ENCODE results near the gene NR3C2. TPM values are rescaled to one million over a fixed set of nuclear protein-coding genes. Genes with fewer than 3 reads are reported as not detected.
"Not testable (repeated sequence)": the region's sequence is repeated elsewhere in the genome, so short reads cannot be mapped to it uniquely, and the experiment has no call there.

NR3C2 gene
- total RNA-seq, 2 donors from 2014 or later, result 18.4 to 23.8 TPM

DNA sequence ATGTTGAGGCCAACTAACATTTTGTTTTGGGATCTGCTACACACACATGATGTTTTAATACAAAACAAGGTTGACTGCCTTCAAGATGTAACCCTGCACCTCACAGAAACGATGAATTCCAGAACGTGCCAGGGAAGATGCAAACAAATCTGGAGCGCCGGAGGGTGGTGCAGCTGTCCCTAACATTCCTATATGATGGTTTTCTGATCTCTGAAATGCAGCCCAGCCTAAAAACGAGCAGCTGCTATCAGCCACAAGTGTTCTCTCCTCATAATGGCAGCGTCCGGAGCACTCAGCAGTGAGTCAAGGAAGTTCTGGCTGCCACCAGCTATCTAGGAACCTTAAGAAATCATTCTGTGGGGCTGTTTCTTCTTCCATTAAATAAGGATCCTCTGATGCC is 333.4 kb downstream of the NR3C2 start:
- intact Hi-C loops (cut with DNase I), result no loop called here
- ATAC-seq (no peak), DNase-seq (no peak)

DNA sequence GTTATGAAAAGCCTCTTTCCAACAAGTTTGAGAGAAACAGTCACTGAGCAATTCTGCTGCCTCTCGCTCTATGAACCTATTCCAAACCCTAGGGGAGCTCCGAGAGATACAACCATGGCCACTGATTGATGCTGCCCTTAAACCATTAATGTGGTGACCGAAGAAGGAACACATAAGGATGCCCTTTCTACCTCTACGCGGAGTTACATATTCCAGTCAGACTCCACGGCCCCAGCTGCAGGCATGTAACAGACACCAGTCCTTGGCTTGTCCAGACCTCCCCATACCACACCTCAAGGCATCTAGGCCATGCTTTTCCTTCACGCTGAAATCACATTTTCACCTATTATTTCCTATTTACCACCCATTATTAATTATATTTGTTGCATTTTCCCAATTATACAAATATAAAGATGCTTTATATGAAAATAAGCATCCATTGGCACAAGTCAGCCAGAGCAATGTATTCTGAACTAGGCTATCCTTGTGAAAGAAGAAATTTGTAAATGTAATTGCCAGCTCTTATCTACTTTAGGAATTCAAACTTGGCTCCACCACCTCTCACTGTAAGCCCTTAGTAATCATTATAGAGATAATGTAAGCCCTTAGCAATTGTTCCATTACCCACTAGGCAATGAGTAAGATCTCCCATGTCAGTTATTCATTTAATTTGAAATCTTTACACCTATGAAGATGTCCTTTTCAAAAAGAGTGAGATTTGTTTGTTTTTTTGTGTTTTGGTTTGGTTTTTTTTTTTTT is 338.4 kb downstream of the NR3C2 start:
- DNase-seq (no peak), ATAC-seq (peak; percentile 77 to 94)
- intact Hi-C loops (cut with DNase I), result no loop called here

DNA sequence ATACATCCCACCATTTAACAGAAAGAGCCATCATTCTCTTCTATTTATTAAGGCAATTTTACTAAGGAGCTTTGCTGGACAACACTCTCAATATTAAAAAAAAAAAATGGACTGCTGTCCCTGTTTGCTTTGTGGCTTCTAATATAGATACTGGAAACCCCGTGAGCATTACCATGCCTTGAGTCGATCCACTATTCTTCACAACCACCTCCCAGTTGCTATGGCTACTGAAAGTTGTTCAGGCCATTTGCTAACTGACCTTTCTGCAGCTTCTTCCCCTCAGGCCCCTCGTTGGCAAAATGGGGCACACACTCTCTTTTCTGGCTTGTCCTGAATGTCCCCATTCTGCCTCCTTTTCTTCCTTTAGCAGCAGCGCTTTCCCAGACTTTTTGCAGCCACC is 340.4 kb downstream of the NR3C2 start:
- no peak for DNase-seq
- intact Hi-C loops (cut with DNase I), result no loop called here
- no peak for ATAC-seq

DNA sequence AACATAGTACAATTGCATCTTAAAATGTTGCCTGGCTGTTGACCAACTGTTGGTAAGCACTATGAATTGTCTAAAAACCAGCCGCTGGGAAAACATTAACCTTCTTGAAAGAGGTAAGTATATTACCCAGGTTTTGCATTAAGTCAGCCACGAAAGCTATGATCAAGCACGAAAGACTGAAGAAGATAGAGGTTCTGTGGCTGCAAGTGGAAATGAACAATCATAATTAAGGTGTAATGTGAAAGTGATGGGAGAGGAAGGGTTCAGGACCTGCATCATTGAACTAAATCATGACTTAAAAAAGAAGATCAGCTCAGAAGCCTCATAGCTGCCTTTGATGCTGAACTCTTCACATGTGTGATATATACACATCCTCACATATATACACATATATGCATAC is 341.0 kb downstream of the NR3C2 start:
- intact Hi-C loops (cut with DNase I), result no loop called here
- DNase-seq (no peak), ATAC-seq (no peak)

DNA sequence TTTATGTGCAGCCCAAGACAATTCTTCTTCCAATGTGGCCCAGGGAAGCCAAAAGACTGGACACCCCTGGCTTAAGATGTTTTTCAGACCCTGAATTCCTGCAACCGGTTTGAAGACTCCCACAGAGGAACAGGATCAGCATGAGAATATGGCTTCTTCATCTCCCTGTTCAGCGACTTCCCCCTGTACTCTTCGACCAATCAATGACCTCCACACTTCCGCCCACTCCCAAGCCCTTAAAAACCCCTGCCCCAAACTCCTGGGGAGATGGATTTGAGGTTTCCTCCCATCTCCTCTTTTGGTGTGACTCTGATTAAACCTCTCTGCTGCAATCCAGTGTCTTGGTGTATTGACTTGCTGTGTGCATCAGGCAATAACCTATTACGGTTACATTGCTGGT is 344.4 kb downstream of the NR3C2 start:
- intact Hi-C loops (cut with DNase I), result no loop called here
- ATAC-seq, result no peak
- DNase-seq, result no peak

DNA sequence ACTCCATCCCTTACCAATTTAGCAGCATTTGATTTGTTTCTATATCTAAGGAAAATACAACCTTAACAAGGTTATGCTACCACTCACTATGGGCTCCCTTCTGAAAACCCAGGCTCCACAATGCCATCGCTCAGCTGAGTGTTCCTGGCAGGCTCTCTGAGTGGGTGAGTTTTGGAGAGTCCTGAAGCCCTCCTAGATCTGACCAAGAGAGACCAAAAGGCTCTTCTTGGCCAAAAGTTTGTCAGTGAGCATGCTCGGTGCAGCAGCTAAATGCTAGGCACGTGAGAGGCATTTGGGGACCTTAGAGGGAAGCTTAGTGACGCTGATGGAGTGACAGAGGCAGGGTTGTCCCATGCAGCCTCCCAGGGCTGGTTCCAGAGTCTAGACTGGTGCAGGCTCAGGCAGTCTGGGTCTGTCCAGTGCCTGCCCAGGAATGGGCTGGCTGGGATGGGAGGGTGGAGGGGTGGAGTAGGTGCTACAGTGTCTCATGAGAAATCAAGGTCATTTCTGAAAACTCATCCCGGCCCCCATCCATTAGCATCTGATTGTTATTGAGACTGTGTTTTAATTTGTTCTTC is 346.8 kb downstream of the NR3C2 start:
- intact Hi-C loops (cut with DNase I), result no loop called here
- DNase-seq (no peak), ATAC-seq (peak; percentile 35 to 42)

DNA sequence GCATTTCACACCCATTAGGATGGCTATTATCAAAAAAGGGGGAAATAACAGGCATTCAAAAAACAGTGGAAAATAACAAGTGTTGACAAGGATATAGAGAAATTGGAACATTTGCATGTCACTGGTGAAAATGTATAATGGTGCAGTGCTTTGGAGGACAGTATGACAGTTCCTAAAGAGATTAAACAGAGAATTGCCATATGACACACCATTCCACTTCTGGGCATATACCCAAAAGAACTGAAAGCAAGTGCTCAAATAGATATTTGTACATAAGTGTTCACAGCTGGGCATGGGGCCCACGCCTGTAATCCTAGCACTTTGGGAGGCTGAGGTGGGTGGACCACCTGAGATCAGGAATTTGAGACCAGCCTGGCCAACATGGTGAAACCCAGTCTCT is 348.1 kb downstream of the NR3C2 start:
- ATAC-seq, result peak; percentile 32 to 49
- intact Hi-C loops (cut with DNase I), result no loop called here
- no peak for DNase-seq

DNA sequence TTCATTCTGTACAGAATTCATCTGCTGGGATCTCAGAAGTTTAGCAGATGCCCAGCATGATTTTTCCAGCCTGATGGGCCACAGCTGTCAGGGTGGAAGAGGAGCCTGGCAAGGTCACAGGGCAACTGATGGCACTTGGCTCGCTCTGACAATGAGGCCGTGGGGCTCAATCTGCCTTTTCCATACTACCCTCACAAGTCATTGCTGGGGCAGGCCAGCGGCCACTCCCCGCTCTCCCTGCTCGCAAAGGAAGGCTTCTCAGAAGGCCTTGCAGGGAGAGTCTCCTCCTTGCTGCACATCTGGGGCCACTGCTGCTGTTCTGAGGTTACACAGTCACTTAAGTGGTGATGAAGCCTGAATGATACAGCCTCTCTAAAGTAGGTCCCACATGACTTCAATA is 349.1 kb downstream of the NR3C2 start:
- no peak for DNase-seq
- intact Hi-C loops (cut with DNase I), result no loop called here
- ATAC-seq, result no peak

DNA sequence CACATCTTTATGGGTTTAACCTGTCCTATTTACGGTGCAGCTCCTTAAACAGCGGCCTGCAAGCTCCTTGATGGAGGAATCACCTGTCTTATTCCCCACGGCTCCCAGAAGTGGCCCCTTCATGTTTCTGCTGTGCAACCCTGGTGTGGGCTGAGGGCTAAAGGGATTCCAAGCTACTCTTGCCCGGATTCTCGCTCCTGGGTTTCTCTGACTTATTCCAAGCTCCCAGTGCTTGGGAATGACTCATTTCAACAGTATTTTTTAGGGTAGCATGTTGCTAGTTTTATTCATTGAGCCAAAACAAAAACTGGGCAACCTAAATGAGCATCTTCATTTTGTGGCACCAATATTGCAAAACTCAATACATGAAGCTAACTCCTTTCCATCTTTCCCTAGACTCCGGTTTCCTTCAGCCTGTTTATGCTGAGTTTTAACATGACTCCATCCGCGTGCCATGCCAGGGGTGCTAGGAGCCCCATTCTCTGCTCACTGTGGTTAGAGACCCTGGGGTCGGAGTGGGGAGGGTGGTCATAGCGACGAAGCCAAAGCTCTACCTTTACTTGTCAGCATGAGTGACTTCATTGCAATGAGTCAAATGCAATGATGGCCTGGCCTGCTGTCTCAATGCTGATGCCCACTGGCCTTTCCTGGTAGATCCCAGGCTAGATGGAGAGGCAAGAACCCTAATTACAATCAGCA is 349.7 kb downstream of the NR3C2 start:
- ATAC-seq, result no peak
- intact Hi-C loops (cut with DNase I), result no loop called here
- DNase-seq, result no peak

DNA sequence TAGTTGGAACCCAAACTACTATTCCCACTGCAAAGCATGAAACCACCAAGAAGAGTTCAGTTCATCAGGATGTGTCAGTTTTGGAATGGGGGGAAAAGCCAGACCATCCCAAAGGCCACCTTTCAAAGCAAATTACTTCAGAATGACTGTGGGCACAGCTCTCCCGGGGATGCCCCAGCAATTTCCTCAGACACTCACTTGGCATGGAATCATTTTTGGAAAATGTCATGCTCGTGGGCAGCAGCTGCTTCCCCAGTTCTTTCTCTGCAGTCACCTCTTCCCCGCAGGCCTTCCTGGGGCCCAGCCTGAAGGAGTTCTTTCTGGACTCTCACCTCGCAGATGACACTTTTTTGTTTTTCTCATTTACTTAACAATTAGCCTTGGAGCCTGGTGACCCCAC is 350.3 kb downstream of the NR3C2 start:
- no peak for ATAC-seq

DNA sequence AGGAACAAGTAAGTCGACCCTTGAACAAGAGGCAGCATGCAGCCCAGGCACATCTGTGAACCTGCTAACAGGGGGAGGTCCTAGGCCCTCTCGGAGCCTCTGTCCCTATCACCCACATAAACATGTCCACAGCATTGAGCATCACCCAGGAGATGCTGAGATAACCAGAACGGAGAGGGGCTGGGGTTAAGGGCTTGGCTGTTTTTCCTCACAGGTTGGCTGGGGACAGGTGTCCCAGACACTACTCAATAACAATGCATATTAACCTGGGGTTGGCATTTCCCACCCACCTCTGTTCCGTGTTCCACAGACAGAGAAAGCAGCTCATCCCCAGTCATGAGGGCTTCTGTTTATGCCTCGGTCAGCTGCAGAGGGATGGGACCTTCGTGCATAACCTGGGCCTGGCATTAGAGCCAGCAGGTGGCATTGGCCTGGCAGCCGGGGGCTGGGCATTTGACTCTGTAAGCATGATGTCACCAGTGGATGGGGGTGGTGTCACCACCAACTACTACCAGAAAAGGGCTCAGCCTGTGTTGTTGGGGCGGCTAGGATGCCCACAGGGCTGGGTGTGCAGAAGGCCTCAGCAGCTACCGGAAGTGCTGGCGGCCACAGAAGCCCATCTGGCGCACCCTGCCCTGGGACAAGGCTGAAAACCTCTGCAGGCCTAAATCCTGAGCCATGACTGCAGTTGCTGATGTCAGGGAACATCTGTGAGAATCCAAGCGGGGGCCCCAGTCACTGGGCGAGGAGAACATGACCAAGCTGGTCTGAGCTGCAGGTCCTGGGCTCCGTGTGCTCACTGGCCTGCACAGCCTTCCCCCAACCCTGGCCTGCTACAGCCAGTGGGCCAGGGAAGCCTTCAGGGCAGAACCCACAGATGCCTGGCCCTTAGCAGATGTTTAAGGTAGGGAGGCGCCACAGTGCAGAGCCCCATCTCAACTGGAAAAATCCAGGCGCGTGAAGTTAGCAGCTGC is 351.4 kb downstream of the NR3C2 start:
- peak in 1 of 2 donors; percentile 7 for ATAC-seq
- intact Hi-C loops (cut with DNase I), result no loop called here
- no peak for DNase-seq

More for the DNA sequence above, 350.3 kb downstream of the NR3C2 start:
- no peak for DNase-seq
- intact Hi-C loops (cut with DNase I), result no loop called here

DNA sequence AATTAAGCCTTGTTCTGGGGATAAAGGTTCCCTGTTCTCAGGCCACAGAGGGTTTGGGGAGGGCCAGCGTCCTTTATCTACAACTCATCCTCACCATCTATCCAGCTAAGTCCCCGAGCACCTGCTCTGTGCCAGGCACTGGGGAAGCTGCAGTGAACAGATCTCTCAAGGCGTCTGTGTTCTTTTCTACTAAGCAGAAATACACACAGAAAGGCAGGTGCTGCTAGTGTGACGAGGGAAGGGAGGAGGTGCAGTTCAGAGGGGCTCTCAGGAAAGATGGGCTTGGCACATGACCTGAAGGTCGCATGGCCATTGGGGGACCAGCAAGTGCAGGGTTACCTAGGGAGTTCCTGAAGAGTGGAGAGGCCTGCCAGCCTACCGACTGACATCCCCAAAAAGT is 352.2 kb downstream of the NR3C2 start:
- no peak for ATAC-seq
- no peak for DNase-seq
- intact Hi-C loops (cut with DNase I), result no loop called here

DNA sequence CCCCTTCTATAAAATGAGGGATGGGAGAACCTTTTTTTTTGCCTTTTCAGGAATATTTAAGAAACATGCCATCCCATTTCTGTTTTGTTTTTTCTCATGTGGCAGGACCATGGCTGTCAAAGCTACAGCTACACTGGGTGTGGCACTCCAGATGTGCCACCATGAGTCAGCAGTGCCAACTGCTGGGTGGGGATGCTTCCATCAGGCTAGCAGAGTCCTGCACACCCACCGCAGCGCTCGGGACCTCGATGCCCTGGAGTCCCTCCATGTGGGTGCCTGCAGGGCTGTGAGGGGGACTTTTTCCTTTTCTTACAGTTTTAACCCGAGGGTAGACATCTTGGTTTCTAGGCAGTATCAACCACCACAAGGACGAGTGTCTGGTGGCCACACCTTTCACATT is 352.6 kb downstream of the NR3C2 start:
- no peak for DNase-seq
- ATAC-seq, result no peak
- intact Hi-C loops (cut with DNase I), result no loop called here

DNA sequence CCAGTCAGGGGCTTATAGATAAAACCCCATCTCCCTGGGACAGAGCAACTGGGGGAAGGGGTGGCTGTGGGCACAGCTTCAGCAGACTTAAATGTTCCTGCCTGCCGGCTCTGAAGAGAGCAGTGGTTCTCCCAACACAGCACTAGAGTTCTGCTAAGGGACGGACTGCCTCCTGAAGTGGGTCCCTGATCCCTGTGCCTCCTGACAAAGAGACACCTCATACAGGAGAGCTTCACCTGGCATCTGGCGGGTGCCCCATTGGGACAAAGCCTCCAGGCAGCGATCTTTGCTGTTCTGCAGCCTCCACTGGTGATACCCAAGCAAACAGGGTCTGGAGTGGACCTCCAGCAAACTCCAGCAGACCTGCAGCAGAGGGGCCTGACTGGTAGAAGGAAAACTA is 359.1 kb downstream of the NR3C2 start:
- DNase-seq; intact Hi-C loops (cut with DNase I); ATAC-seq: not testable (repeated sequence)

DNA sequence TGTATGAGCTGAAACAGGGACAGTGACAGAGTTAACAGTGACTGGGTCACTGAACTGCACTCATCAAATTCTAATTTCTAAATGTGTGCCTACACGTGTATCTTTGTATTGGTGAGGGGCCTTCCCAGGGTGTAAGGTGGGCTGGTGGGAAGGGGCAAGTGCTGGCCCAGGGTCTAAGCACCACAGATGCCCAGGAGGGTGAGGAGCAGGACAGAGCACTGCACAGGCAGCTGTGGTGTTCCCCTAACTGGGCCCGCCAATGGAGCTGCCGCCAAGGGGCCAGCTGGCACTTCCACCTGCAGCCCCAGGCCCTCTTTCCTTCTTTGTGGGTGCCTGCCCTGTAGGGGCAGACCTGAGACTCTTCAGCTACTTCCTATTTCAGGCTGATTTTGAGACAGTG is 360.5 kb downstream of the NR3C2 start:
- intact Hi-C loops (cut with DNase I), result no loop called here
- ATAC-seq (no peak), DNase-seq (no peak)

DNA sequence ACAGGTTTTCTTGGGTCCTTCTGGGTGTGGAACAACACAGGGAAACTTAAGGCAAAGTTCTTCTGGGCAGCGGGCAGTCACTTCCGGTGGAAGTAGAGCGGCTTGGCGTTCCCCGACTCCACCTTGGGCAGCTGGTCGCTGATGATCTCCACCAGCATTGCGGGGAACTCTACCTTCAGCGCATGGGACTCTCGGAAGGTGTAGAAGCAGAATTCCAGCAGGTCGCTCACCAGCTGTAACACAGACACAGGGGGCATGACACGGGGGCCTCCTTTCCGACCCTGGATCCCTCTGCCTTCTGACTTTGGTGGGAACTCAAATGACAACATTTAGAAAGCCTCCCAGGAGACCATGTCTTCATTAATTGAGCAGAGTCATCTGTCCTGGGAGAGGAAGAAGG is 360.9 kb downstream of the NR3C2 start:
- no peak for ATAC-seq
- intact Hi-C loops (cut with DNase I), result no loop called here
- no peak for DNase-seq

DNA sequence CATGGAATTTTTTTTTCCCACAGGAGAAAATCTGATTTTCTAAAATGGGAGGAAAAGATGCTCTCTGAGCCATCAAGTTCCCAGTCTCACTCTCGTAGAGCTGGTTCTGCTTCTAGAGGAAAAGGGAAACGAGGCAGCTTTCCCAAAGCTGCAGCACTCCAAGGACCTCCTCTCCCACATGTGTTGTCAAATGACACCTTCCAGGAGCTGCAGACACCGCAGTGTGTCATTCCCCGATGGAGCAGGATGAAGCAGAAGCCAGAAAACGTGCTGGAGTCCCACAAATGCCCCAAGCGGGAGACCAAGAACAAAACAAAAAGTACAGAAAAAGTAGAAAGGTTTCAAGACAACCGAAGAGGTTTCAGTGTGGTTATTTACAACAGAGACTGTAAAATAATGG is 362.3 kb downstream of the NR3C2 start:
- DNase-seq (no peak), ATAC-seq (peak in 1 of 2 donors; percentile 35)
- intact Hi-C loops (cut with DNase I), result no loop called here

DNA sequence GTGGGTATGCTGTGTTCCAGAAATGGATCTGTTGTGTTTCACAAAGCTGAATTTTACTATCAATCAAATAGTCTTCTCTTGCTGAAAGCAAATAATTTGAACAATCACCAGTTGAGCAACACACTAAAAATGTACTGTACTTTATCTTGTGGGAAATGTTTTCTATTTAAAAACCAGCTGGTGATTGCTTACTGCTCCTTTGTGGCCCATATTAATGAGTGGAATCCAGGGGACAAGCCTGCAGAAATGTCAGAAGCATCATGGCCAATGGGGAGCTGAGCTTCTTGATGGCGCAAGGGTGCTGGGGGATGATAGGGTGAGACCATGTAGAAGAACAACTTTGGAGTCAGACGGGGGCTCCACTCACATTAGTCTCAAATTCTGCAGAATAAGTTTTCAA is 364.2 kb downstream of the NR3C2 start:
- intact Hi-C loops (cut with DNase I), result no loop called here
- ATAC-seq (no peak), DNase-seq (no peak)

DNA sequence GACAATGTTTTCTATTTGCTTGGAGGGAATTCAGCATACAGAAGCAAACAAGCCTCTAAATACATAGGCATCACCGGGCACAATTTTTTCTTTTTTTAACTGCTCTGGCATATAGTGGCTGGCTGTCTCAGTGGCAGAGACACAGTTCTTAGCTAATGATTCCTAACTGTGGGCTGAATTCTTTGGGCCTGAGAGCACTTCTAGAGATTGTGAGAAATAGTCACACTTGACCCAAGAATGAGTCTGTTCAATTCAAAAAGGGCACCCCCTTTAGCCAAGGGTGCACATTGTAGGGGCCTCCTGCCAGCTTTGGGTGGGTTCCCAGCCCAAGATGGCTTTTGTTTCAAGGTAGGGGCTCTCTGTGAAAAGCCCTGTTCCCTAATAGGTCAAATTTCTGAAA is 364.6 kb downstream of the NR3C2 start:
- intact Hi-C loops (cut with DNase I), result no loop called here
- ATAC-seq (no peak), DNase-seq (no peak)

DNA sequence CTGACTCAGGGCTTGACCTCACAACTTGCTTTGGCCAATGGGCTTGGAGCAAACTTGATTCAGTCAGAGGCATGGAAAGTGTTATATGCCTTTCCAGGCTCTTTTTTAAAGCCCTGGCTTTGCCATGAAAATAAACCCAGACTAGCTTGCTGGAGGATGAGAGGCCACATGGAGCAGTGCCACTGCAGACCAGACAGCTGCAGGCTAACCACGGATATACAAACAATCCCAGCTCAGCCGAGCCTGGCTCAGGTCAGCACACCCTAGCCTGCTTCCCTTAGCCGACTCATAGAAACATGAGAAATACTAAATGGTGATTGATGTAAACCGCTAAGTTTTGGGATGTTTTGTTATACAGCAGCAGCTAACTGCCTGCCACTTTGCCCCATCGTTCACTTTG is 365.2 kb downstream of the NR3C2 start:
- ATAC-seq, result no peak
- DNase-seq, result no peak
- intact Hi-C loops (cut with DNase I), result no loop called here
